Right cardiac atrium (tissue), 5 donors: ENCODE measurements around the gene STARD3. TPM values are rescaled to one million over a fixed set of nuclear protein-coding genes. Genes with fewer than 3 reads are reported as not detected.

Source experiments
- ATAC-seq, 2 donors: fragments of 200-7000 bp; cut with Tn5 transposase; one replicate each; pipeline versions ENCODE4 v1.8.0 to v1.9.1; 2020; ENCODE audit warnings: moderate library complexity in 2 of 2, mild to moderate bottlenecking in 1 of 2
- DNase-seq, 3 donors: peaks; one replicate each; pipeline ENCODE4 v3.0.0-alpha.2; 2020
- H3K27ac ChIP-seq: one replicate; pipeline ENCODE4 v1.5.1; 2013; ENCODE audit warnings: mild to moderate bottlenecking, low read length, control low read depth, moderate library complexity
- H3K27me3 ChIP-seq: one replicate; pipeline ENCODE4 v1.6.1; 2013; ENCODE audit not compliant: control insufficient read depth, insufficient read depth
- H3K4me1 ChIP-seq: one replicate; pipeline ENCODE4 v1.6.1; 2013; ENCODE audit warnings: low read length; ENCODE audit not compliant: control insufficient read depth, insufficient read depth
- H3K4me3 ChIP-seq: one replicate; pipeline ENCODE4 v1.5.1; 2013; ENCODE audit warnings: low read length, control low read depth
- H3K9me3 ChIP-seq: one replicate; pipeline ENCODE4 v1.6.1; 2013; ENCODE audit warnings: low read length; ENCODE audit not compliant: control insufficient read depth
- WGBS: extraction: QIAGEN DNeasy Blood & Tissue Kit; methylation state at CpG from one replicate; pipeline ENCODE4 v1.1.7; 2013; 5-methylcytosine and 5-hydroxymethylcytosine counted together
- intact Hi-C, 4 donors: fragments of 100-400 bp; cut with DNase I; formaldehyde crosslinking; loops; one replicate each; pipeline versions ENCODE4 v1.11.0 to v1.14.0; 2022 to 2023
- polyA plus RNA-seq: library from polyadenylated mRNA; stranded (reverse); fragments of 200-250 nt; gene quantifications from one replicate; pipeline ENCODE4 v1.2.3, GENCODE V29; 2013
- total RNA-seq, 4 donors: library from RNA; stranded (reverse); fragmentation: NEBNext Ultra II Directional; extraction: Animal tissue kit (Norgen Biotek cat#: 25700); gene quantifications; one replicate each; pipeline ENCODE4 v1.2.1, GENCODE V29; 2021
- donor health status: healthy with polysubstance abuse.
- donor health status: DM: no; HTN: yes; CAD: no.
- donor health status: DM: no; HTN: no; CAD: no.
- donor health status: DM: no; HTN: yes; CAD: no; lungs with severe emphysema.
- donor health status: DM: yes; HTN: yes; CAD: no.

Gene STARD3
- total and polyA plus RNA-seq, 5 donors, result 19.2 to 26.2 (median 22.7) TPM

- Histone ChIP-seq H3K4me3 (no peak overlapping the region), H3K27ac (no peak overlapping the region), H3K4me1 (peaks cover 24% of the 10 kb centered on the region), H3K27me3 (no peaks in the 10 kb centered on the region), H3K9me3 (no peaks in the 10 kb centered on the region)
- WGBS, result 96% methylated on average over 4 of the region's 4 CpGs
- intact Hi-C loops, result loop anchor here in 1 of 4 donors (10.0 kb wide), 1 partner anchor 64 kb away; the partner anchor contains the start of gene ERBB2
- DNase-seq (no peak), ATAC-seq (no peak)
These were observed 4.2 kb downstream of the STARD3 start for GRCh38 chr17:39641097-39641496.

GRCh38 chr17:39641883-39642282, 4.9 kb downstream of the STARD3 start:
- DNase-seq (no peak), ATAC-seq (no peak)
- H3K27ac ChIP-seq, result no peak overlapping the region
- H3K4me1 ChIP-seq, result peaks cover 24% of the 10 kb centered on the region
- H3K4me3 ChIP-seq, result no peak overlapping the region
- intact Hi-C loops, result loop anchor here in 1 of 4 donors (10.0 kb wide), 1 partner anchor 63 kb away; the partner anchor contains the start of gene ERBB2
- H3K27me3 ChIP-seq, result no peaks in the 10 kb centered on the region
- no peaks in the 10 kb centered on the region for H3K9me3 ChIP-seq
- WGBS, result 67% methylated on average over 7 of the region's 7 CpGs

DNA sequence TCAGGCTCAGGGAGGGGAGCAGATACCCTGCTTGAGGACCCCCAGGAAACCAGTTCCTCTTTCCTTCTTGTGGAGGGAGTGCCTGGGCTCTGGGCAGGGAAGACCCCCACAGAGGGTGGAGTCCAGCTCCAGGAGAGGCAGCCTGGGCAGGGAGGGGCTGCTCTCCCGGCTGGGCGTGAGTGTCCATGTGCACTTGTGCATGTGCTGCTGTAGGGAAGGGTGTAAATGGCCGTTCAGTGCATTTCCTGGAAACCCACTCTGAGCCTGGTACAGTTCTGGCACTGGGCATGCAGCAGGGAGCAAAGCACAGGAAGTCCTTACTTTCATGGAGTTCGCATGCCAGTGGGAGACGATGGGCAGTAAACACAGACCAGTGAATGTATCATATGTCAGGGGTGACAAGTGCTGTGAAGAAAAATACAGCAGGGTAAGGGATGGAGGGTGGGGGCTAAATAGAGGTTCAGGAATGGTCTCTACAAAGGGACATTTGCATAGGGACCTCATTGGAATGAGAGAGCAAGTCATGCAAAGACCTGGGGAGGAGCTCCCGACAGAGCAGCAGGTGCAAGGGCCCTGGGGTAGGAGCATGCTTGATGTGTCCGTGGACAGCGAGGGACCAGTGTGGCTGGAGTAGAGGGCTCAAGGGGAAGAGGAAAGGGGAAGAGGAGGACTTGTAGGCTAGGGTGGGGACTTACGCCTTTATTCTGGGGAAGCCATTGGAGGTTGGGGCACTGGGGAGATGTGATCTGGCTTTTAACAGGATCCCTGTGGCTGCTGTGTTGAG, 5.5 kb downstream of the STARD3 start:
- peaks cover 24% of the 10 kb centered on the region for H3K4me1 ChIP-seq

DNA sequence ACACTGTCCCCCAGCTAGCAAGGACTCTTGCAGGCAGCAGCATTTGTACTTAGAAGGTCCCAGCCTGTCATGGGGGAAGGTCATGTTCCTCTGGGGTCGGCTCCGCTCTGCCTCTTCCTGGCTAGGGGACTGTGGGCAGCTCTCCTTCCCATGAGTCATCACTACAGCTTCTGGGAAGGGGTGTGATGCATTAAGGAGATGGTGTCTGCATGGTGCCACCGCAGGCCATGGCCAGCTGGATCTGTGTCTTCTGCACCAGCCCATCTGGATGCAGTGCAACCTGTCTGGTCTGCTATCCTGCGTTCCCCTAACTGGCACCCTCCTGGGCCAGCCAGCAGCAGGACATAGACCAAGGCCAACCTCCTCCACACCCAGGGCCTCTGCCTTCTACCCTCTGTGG, 6.3 kb downstream of the STARD3 start:
- Histone ChIP-seq H3K4me3 (no peak overlapping the region), H3K9me3 (no peaks in the 10 kb centered on the region), H3K4me1 (peaks cover 20% of the 10 kb centered on the region), H3K27me3 (no peaks in the 10 kb centered on the region), H3K27ac (no peak overlapping the region)
- ATAC-seq (peak; percentile 15 to 32), DNase-seq (no peak)
- intact Hi-C loops, result loop anchor here in 1 of 4 donors (10.0 kb wide), 1 partner anchor 62 kb away; the partner anchor contains the start of gene ERBB2
- 73% methylated on average over 4 of the region's 4 CpGs for WGBS

More for the DNA sequence above, 5.5 kb downstream of the STARD3 start:
- H3K4me3 ChIP-seq, result no peak overlapping the region
- no peaks in the 10 kb centered on the region for H3K27me3 ChIP-seq
- ATAC-seq (no peak), DNase-seq (no peak)
- H3K9me3 ChIP-seq, result no peaks in the 10 kb centered on the region
- no peak overlapping the region for H3K27ac ChIP-seq
- intact Hi-C loops, result loop anchor here in 1 of 4 donors (10.0 kb wide), 1 partner anchor 62 kb away; the partner anchor contains the start of gene ERBB2
- 82% methylated on average over 9 of the region's 9 CpGs for WGBS

DNA sequence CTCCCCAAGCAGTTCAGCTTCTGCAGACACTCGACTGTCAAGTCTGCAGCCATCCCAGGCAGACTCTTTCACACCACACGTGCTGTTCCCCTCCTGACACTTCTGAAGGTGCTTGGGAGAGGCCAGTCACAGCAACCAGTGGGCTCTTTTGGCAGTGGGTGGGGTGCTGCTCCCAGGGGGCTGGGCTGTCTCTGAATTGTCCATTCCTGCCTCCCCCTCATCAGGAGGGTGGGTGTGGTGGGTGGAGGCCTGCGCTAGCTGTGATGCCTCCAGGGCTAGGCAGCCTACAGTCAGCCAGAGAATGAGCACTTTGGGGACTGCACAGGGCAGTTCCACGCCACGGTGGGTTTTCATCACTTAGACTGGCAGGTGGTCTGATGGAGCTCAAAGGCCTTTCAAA, 10.3 kb downstream of the STARD3 start:
- H3K4me1 ChIP-seq, result peaks cover 6% of the 10 kb centered on the region
- no peaks in the 10 kb centered on the region for H3K27me3 ChIP-seq
- no peaks in the 10 kb centered on the region for H3K9me3 ChIP-seq
- WGBS, result 63% methylated on average over 5 of the region's 5 CpGs
- no peak overlapping the region for H3K27ac ChIP-seq
- no peak for ATAC-seq
- no peak for DNase-seq
- intact Hi-C loops, result loop anchor here in 1 of 4 donors (10.0 kb wide), 1 partner anchor 58 kb away; the partner anchor contains the start of gene ERBB2
- H3K4me3 ChIP-seq, result no peak overlapping the region

DNA sequence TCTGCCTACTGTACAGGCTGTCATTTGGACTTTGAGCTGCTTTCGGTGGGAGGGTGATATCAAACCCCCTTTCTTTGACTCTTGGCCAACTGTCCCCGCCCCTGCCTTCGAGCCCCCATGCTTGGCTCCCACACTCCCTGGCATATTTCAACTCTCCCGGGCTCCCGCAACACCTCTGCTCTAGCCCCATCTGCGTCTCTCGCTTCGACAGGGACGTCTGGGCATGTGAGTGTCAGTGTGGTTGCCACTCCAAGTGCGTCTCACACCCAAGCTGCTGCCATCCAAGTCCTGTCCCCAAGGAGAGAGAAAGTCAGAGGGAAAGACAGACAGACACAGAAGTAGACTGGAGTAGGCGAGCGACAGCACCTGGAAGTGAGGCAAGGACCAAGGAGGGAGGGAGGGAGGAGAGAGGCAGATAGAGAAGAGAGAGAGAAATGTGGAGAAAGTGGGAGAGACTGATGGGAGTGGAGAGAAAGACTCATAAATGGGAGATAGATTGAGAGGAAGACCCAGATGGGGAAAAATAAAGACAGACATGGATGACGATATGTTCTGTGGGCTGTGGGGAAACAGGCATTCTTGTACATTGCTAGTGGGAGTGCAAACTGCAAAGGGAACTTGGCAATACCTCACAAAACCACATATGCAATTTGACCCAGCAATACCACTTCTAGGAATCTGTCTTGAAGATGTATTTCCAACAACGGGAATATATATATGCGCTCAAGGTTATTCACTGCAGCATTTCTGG, 11.8 kb downstream of the STARD3 start:
- H3K4me1 ChIP-seq, result no peaks in the 10 kb centered on the region
- DNase-seq, result no peak
- no peak overlapping the region for H3K4me3 ChIP-seq
- no peak for ATAC-seq
- 83% methylated on average over 15 of the region's 15 CpGs for WGBS
- intact Hi-C loops, result loop anchor here in 1 of 4 donors (10.0 kb wide), 1 partner anchor 56 kb away; the partner anchor contains the start of gene ERBB2
- no peak overlapping the region for H3K27ac ChIP-seq
- H3K27me3 ChIP-seq, result no peaks in the 10 kb centered on the region
- H3K9me3 ChIP-seq, result no peaks in the 10 kb centered on the region

DNA sequence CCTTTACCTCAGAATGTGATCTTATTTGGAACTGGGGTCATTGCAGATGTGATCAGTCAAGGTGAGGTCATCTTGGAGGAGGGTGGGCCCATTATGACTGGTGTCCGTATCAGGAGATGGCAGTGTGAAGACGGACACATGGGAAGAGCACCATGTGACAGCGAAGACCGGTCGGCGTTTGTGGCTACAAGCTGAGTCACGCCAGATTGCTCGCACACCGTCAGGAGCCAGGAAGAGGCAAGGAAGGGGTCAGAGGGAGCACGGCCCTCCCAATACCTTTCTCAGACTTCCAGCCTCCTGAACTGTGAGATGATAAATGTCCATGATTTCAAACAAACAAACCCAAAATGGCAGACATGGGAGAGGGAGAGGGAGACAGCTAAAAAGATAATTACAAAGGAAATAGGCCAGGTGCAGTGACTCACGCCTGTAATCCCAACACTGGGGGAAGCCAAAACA, 13.2 kb downstream of the STARD3 start:
- intact Hi-C loops, result no loop called here
- WGBS, result 87% methylated on average over 11 of the region's 11 CpGs

DNA sequence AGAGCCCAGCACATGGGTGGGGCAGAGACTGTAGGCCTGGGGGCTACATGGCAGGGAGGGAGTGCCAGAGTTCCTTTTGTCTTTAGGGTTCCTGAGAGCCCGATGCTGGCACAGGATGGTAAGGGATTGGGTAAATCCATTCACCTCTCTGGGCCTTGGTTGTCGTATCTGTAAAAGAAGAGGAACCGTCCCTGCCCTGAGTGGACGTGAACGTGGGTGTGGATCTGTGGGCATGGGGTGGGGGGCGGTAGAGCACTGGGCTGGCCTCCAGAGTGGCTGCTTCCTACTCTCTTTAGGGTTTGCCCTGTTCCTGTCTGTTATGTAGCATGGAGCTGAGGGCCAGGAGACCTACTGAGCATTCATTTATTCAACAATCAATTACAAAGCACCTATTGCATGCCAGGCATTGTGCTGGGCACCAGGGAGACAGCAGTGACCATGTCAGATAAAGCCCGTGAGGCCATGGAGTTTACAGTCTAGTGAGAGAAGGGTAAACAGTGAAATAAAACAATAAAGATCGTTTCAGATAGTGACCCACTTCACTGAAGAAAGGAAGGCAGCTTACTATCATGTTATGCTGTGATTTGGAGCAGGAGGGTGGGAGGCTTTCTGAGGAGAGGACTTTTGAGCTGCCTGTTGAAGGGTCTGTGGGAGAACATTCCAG, 15.1 kb downstream of the STARD3 start:
- no peak overlapping the region for H3K27ac ChIP-seq
- WGBS, result 60% methylated on average over 8 of the region's 8 CpGs
- intact Hi-C loops, result no loop called here
- ATAC-seq (no peak), DNase-seq (no peak)
- H3K4me3 ChIP-seq, result no peak overlapping the region
- H3K9me3 ChIP-seq, result no peaks in the 10 kb centered on the region
- H3K27me3 ChIP-seq, result no peaks in the 10 kb centered on the region
- H3K4me1 ChIP-seq, result no peaks in the 10 kb centered on the region

More for the DNA sequence above, 13.2 kb downstream of the STARD3 start:
- no peak for DNase-seq
- Histone ChIP-seq H3K4me1 (no peaks in the 10 kb centered on the region), H3K27ac (no peak overlapping the region), H3K4me3 (no peak overlapping the region), H3K9me3 (no peaks in the 10 kb centered on the region), H3K27me3 (no peaks in the 10 kb centered on the region)
- ATAC-seq, result no peak

DNA sequence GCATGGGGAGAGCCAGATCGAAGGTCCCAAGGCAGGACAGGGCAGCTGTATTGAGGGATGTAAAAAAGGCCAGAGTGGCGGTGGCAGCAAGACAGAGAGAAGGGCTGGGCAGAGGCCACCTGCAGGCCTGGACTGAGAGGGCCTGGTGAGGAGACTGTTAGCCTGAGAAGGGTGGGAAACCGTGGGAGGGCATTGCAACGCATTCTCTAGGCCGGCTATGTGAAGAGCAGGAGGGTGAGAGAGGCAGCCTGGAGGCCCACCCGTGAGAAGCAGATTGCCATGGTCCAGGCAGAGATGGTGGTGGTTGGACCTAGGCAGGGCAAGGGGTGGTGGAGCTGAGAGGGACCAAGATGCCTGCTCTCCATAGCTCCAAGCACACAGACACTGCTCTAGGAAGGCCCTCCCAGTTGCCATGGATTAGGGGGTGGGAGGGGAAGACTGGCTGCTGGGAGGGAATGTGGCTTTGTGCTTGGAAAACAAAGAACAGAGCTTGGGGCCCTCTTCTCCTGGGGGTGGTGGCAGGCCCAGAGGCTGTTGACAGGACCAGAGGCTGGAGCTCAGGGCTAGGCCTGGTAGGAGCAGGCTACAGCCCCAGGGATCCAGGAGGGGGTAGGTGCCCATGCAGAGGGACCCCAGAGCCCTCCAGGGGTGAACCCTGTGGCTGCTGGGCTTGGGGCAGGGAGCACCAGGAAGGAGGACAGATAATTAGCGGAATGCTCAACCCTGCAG, 15.8 kb downstream of the STARD3 start:
- no peaks in the 10 kb centered on the region for H3K9me3 ChIP-seq
- H3K27me3 ChIP-seq, result no peaks in the 10 kb centered on the region
- no peak overlapping the region for H3K4me3 ChIP-seq
- WGBS, result 56% methylated on average over 7 of the region's 7 CpGs
- intact Hi-C loops, result no loop called here
- peak; percentile 12 to 22 for ATAC-seq
- no peak for DNase-seq
- H3K27ac ChIP-seq, result no peak overlapping the region
- no peaks in the 10 kb centered on the region for H3K4me1 ChIP-seq

GRCh38 chr17:39653316-39653661, 16.3 kb downstream of the STARD3 start:
- intact Hi-C loops, result no loop called here
- Histone ChIP-seq H3K27ac (no peak overlapping the region), H3K27me3 (no peaks in the 10 kb centered on the region), H3K9me3 (no peaks in the 10 kb centered on the region), H3K4me1 (no peaks in the 10 kb centered on the region), H3K4me3 (no peak overlapping the region)
- ATAC-seq (peak; percentile 7 to 20), DNase-seq (no peak)
- WGBS, result 80% methylated on average over 12 of the region's 12 CpGs
